Measurements from ENCODE around the gene SH2D4B. TPM values are rescaled to one million over a fixed set of nuclear protein-coding genes. Genes with fewer than 3 reads are reported as not detected.

Gene SH2D4B
- total RNA-seq: under 0.01 and 0.07 TPM in 2 replicates

GRCh38 chr10:80537736-80538480, at the start of gene SH2D4B:
TSS of gene SH2D4B (plus strand) at chr10:80537902. CDS start at chr10:80538332, 430 bp downstream.

Other genes with a start within 250 kb of the SH2D4B start
- gene MAT1A, start 248.2 kb upstream of the SH2D4B start, total RNA-seq: 1.00 TPM in 1 of 2 replicates, not detected in the other
- not detected in 2 replicates for gene DYDC1, start 181.1 kb upstream of the SH2D4B start, total RNA-seq
- not detected in 2 replicates for gene DYDC2, start 181.1 kb upstream of the SH2D4B start, total RNA-seq
- 24.9 and 74.5 TPM in 2 replicates for gene PRXL2A, start 129.4 kb upstream of the SH2D4B start, total RNA-seq
- 18.1 and 131 TPM in 2 replicates for gene TSPAN14, start 83.6 kb upstream of the SH2D4B start, total RNA-seq

All from nasal cavity respiratory epithelium epithelial cell of viscerocranial mucosa (primary cell).